Keratinocyte (primary cell): Measurements from ENCODE around the gene SLC29A2.

Source experiments
- EZH2 ChIP-seq: IDR thresholded peaks from one replicate; pipeline ENCODE4 v1.6.1; 2012; ENCODE audit warnings: inconsistent platforms, mild to moderate bottlenecking, low read length, moderate library complexity
- TF ChIP-seq, protein P1 (sequence below), 3 experiments: IDR thresholded peaks in 1 of 3; conservative IDR thresholded peaks in 1 of 3; optimal IDR thresholded peaks in 1 of 3; 2 replicates in 2 of 3; 3 replicates in 1 of 3; pipeline versions ENCODE3 to v1.5.1; 2011; ENCODE audit warnings: low read length in 3 of 3, mild to moderate bottlenecking in 3 of 3, moderate library complexity in 2 of 3, control low read depth in 1 of 3, inconsistent platforms in 1 of 3; ENCODE audit not compliant: insufficient read depth in 2 of 3; ENCODE audit errors: extremely low read depth in 1 of 3

DNA sequence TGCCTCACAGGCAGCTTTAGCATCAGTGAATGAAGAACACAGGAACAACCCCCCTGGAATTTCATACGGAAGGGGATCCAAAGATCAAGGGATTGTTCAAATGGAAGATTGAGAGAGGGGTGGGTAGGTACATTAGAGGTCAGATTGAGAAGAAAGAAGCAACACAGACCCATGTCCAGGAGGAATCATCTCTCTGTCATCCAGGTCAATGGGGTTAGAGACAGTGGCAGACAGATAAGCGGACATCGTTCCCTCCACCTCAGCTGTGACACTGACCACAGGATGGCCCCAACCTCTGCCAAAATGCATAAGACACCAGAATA is 47.4 kb upstream of the SLC29A2 start:
- TF ChIP-seq, protein P1, sequence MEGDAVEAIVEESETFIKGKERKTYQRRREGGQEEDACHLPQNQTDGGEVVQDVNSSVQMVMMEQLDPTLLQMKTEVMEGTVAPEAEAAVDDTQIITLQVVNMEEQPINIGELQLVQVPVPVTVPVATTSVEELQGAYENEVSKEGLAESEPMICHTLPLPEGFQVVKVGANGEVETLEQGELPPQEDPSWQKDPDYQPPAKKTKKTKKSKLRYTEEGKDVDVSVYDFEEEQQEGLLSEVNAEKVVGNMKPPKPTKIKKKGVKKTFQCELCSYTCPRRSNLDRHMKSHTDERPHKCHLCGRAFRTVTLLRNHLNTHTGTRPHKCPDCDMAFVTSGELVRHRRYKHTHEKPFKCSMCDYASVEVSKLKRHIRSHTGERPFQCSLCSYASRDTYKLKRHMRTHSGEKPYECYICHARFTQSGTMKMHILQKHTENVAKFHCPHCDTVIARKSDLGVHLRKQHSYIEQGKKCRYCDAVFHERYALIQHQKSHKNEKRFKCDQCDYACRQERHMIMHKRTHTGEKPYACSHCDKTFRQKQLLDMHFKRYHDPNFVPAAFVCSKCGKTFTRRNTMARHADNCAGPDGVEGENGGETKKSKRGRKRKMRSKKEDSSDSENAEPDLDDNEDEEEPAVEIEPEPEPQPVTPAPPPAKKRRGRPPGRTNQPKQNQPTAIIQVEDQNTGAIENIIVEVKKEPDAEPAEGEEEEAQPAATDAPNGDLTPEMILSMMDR (optimal IDR thresholded peaks at IDR 0.05 in 1 of 3, IDR thresholded peaks at IDR 0.05 in 1 of 3, conservative IDR thresholded peaks at IDR 0.05 in 1 of 3; ENCODE audit: extremely low read depth in 1 of 3, insufficient read depth in 2 of 3, low read length in 3 of 3) = no peak
- no peak for TF ChIP-seq EZH2
